Muscle layer of colon (tissue), 2 donors: ENCODE data around the gene CXCL5.

Experiments used
- H3K27ac ChIP-seq: one replicate; pipeline ENCODE4 v1.7.0; 2013; ENCODE audit warnings: low read depth, mild to moderate bottlenecking, low read length, moderate library complexity
- H3K27me3 ChIP-seq, 2 donors: one replicate each; pipeline ENCODE4 v1.7.0; 2013; ENCODE audit warnings: low read length in 2 of 2, mild to moderate bottlenecking in 2 of 2; ENCODE audit not compliant: insufficient read depth in 2 of 2, control insufficient read depth in 1 of 2
- H3K36me3 ChIP-seq: one replicate; pipeline ENCODE4 v1.7.0; 2013; ENCODE audit warnings: mild to moderate bottlenecking, low read length; ENCODE audit not compliant: insufficient read depth
- H3K4me1 ChIP-seq: one replicate; pipeline ENCODE4 v1.7.0; 2013; ENCODE audit warnings: mild to moderate bottlenecking, low read length; ENCODE audit not compliant: insufficient read depth
- H3K4me3 ChIP-seq, 2 donors: one replicate each; pipeline ENCODE4 v1.7.0; 2013; ENCODE audit warnings: low read length in 2 of 2, low read depth in 1 of 2, mild to moderate bottlenecking in 1 of 2, moderate library complexity in 1 of 2
- H3K9ac ChIP-seq: one replicate; pipeline ENCODE4 v1.7.0; 2013; ENCODE audit warnings: low read length
- H3K9me3 ChIP-seq: one replicate; pipeline ENCODE4 v1.7.0; 2013; ENCODE audit warnings: mild to moderate bottlenecking, low read length
- donor health status: abdominal sarcoma.
- donor health status: Adenocarcinoma of cecum.

The CXCL5 gene

GRCh38 chr4:74014332-74014731, 15.9 kb upstream of the CXCL5 start:
- Histone ChIP-seq H3K9me3 (no peaks in the 10 kb centered on the region), H3K4me1 (no peaks in the 10 kb centered on the region), H3K36me3 (no peaks in the 10 kb centered on the region), H3K27ac (no peak overlapping the region), H3K9ac (no peak overlapping the region), H3K27me3 (no peaks in the 10 kb centered on the region), H3K4me3 (no peak overlapping the region)

- no peak overlapping the region for H3K27ac ChIP-seq
- H3K36me3 ChIP-seq = no peaks in the 10 kb centered on the region
- H3K4me1 ChIP-seq = no peaks in the 10 kb centered on the region
- H3K9me3 ChIP-seq = no peaks in the 10 kb centered on the region
- no peak overlapping the region for H3K4me3 ChIP-seq
- H3K27me3 ChIP-seq = no peaks in the 10 kb centered on the region
- H3K9ac ChIP-seq = no peak overlapping the region
These were observed 14.8 kb upstream of the CXCL5 start for GRCh38 chr4:74013264-74013663.

GRCh38 chr4:74012130-74012529, 13.7 kb upstream of the CXCL5 start:
- Histone ChIP-seq H3K27ac (no peak overlapping the region), H3K9ac (no peak overlapping the region), H3K27me3 (no peaks in the 10 kb centered on the region), H3K9me3 (no peaks in the 10 kb centered on the region), H3K4me1 (no peaks in the 10 kb centered on the region), H3K4me3 (no peak overlapping the region), H3K36me3 (no peaks in the 10 kb centered on the region)

- H3K4me3 ChIP-seq = no peak overlapping the region
- H3K4me1 ChIP-seq = no peaks in the 10 kb centered on the region
- no peaks in the 10 kb centered on the region for H3K27me3 ChIP-seq
- H3K36me3 ChIP-seq = no peaks in the 10 kb centered on the region
- H3K9ac ChIP-seq = no peak overlapping the region
- no peak overlapping the region for H3K27ac ChIP-seq
- H3K9me3 ChIP-seq = no peaks in the 10 kb centered on the region
These were observed 10.8 kb upstream of the CXCL5 start for GRCh38 chr4:74009307-74009706.

- H3K9ac ChIP-seq = no peak overlapping the region
These were observed 7.6 kb upstream of the CXCL5 start for GRCh38 chr4:74006009-74006476.

GRCh38 chr4:74005528-74005927, 7.1 kb upstream of the CXCL5 start:
- H3K9me3 ChIP-seq = no peaks in the 10 kb centered on the region
- H3K36me3 ChIP-seq = no peaks in the 10 kb centered on the region
- no peak overlapping the region for H3K27ac ChIP-seq
- H3K4me1 ChIP-seq = no peaks in the 10 kb centered on the region
- no peak overlapping the region for H3K4me3 ChIP-seq
- H3K9ac ChIP-seq = no peak overlapping the region
- H3K27me3 ChIP-seq = no peaks in the 10 kb centered on the region

More at GRCh38 chr4:74006009-74006476, 7.6 kb upstream of the CXCL5 start:
- Histone ChIP-seq H3K27me3 (no peaks in the 10 kb centered on the region), H3K4me3 (no peak overlapping the region), H3K9me3 (no peaks in the 10 kb centered on the region), H3K36me3 (no peaks in the 10 kb centered on the region), H3K4me1 (no peaks in the 10 kb centered on the region), H3K27ac (no peak overlapping the region)

- Histone ChIP-seq H3K27me3 (no peaks in the 10 kb centered on the region), H3K27ac (no peak overlapping the region), H3K36me3 (no peaks in the 10 kb centered on the region), H3K9me3 (no peaks in the 10 kb centered on the region), H3K4me3 (no peak overlapping the region), H3K4me1 (no peaks in the 10 kb centered on the region), H3K9ac (no peak overlapping the region)
These were observed 6.2 kb upstream of the CXCL5 start for GRCh38 chr4:74004668-74005067.

GRCh38 chr4:74000301-74000700, 1.8 kb upstream of the CXCL5 start:
- Histone ChIP-seq H3K27ac (no peak overlapping the region), H3K4me3 (no peak overlapping the region), H3K9ac (no peak overlapping the region), H3K36me3 (no peaks in the 10 kb centered on the region), H3K4me1 (no peaks in the 10 kb centered on the region), H3K9me3 (no peaks in the 10 kb centered on the region), H3K27me3 (peaks cover 0 to 5% of the 10 kb centered on the region in 2 donors)

GRCh38 chr4:73992050-73992449, 6.4 kb downstream of the CXCL5 start:
- no peaks in the 10 kb centered on the region for H3K36me3 ChIP-seq

GRCh38 chr4:73991742-73992000, 6.8 kb downstream of the CXCL5 start:
- no peaks in the 10 kb centered on the region for H3K27me3 ChIP-seq
- no peak overlapping the region for H3K27ac ChIP-seq
- H3K4me3 ChIP-seq = no peak overlapping the region
- H3K9ac ChIP-seq = no peak overlapping the region
- H3K9me3 ChIP-seq = no peaks in the 10 kb centered on the region
- H3K36me3 ChIP-seq = no peaks in the 10 kb centered on the region
- no peaks in the 10 kb centered on the region for H3K4me1 ChIP-seq

More at GRCh38 chr4:73992050-73992449, 6.4 kb downstream of the CXCL5 start:
- Histone ChIP-seq H3K9ac (no peak overlapping the region), H3K9me3 (no peaks in the 10 kb centered on the region), H3K4me1 (no peaks in the 10 kb centered on the region), H3K4me3 (no peak overlapping the region), H3K27ac (no peak overlapping the region), H3K27me3 (no peaks in the 10 kb centered on the region)

GRCh38 chr4:73990988-73991741, 7.3 kb downstream of the CXCL5 start:
- Histone ChIP-seq H3K9ac (no peak overlapping the region), H3K9me3 (no peaks in the 10 kb centered on the region), H3K27me3 (no peaks in the 10 kb centered on the region), H3K4me3 (no peak overlapping the region), H3K4me1 (no peaks in the 10 kb centered on the region), H3K27ac (no peak overlapping the region), H3K36me3 (no peaks in the 10 kb centered on the region)

- no peaks in the 10 kb centered on the region for H3K27me3 ChIP-seq
- H3K4me1 ChIP-seq = no peaks in the 10 kb centered on the region
- H3K27ac ChIP-seq = no peak overlapping the region
These were observed 8.5 kb downstream of the CXCL5 start for GRCh38 chr4:73989928-73990327.

More at GRCh38 chr4:73989928-73990327, 8.5 kb downstream of the CXCL5 start:
- Histone ChIP-seq H3K4me3 (no peak overlapping the region), H3K9ac (no peak overlapping the region), H3K36me3 (no peaks in the 10 kb centered on the region), H3K9me3 (no peaks in the 10 kb centered on the region)
